H9 (cell line): ENCODE measurements around the gene DNALI1. TPM values are rescaled to one million over a fixed set of nuclear protein-coding genes. Genes with fewer than 3 reads are reported as not detected.

Source experiments
- DNase-seq: peaks from one replicate; pipeline ENCODE4 v3.0.0-alpha.2; 2017
- H2AFZ ChIP-seq: one replicate; pipeline ENCODE4 v1.6.1; 2013; ENCODE audit warnings: mild to moderate bottlenecking, low read length, control low read depth, moderate library complexity
- H2AK5ac ChIP-seq: 2 replicates; pipeline ENCODE4 v1.6.1; 2013; ENCODE audit warnings: low read length, control low read depth, mixed read lengths; ENCODE audit not compliant: insufficient read length
- H2BK120ac ChIP-seq: one replicate; pipeline ENCODE4 v1.6.1; 2013; ENCODE audit warnings: low read depth, mild to moderate bottlenecking, low read length, control low read depth, inconsistent platforms; ENCODE audit not compliant: poor library complexity, severe bottlenecking
- H2BK12ac ChIP-seq: 2 replicates; pipeline ENCODE4 v1.6.1; 2013; ENCODE audit warnings: low read length, control low read depth, mixed read lengths, low read depth; ENCODE audit not compliant: insufficient read length
- H2BK15ac ChIP-seq: 2 replicates; pipeline ENCODE4 v1.6.1; 2013; ENCODE audit warnings: low read depth, low read length, control low read depth
- H2BK20ac ChIP-seq: one replicate; pipeline ENCODE4 v1.6.1; 2013; ENCODE audit warnings: low read depth, mild to moderate bottlenecking, low read length, control low read depth, inconsistent platforms; ENCODE audit not compliant: poor library complexity, severe bottlenecking
- H2BK5ac ChIP-seq: 2 replicates; pipeline ENCODE4 v1.6.1; 2013; ENCODE audit warnings: low read length, control low read depth, mixed read lengths; ENCODE audit not compliant: insufficient read length
- H3K14ac ChIP-seq: 2 replicates; pipeline ENCODE4 v1.6.1; 2013; ENCODE audit warnings: low read length, control low read depth; ENCODE audit not compliant: insufficient read depth
- H3K18ac ChIP-seq: 2 replicates; pipeline ENCODE4 v1.6.1; 2013; ENCODE audit warnings: low read depth, mild to moderate bottlenecking, mixed read lengths, low read length, control low read depth; ENCODE audit not compliant: insufficient read length
- H3K23ac ChIP-seq: 2 replicates; pipeline ENCODE4 v1.6.1; 2013; ENCODE audit warnings: low read length, control low read depth, mixed read lengths, low read depth; ENCODE audit not compliant: insufficient read length
- H3K23me2 ChIP-seq: 2 replicates; pipeline ENCODE4 v1.6.1; 2013; ENCODE audit warnings: low read depth, mild to moderate bottlenecking, mixed read lengths, low read length, control low read depth; ENCODE audit not compliant: insufficient read length, poor library complexity, severe bottlenecking
- H3K27ac ChIP-seq: 2 replicates; pipeline ENCODE4 v1.5.1; 2013; ENCODE audit warnings: low read length, control low read depth, mixed read lengths, low read depth; ENCODE audit not compliant: insufficient read length
- H3K27me3 ChIP-seq: 2 replicates; pipeline ENCODE4 v1.6.1; 2013; ENCODE audit warnings: low read length, control low read depth, inconsistent platforms; ENCODE audit not compliant: insufficient read depth
- H3K4ac ChIP-seq: 2 replicates; pipeline ENCODE4 v1.6.1; 2013; ENCODE audit warnings: low read depth, mild to moderate bottlenecking, control low read depth, inconsistent platforms, low read length, moderate library complexity
- H3K4me1 ChIP-seq: 2 replicates; pipeline ENCODE4 v1.6.1; 2013; ENCODE audit warnings: low read length, control low read depth, inconsistent platforms; ENCODE audit not compliant: insufficient read depth
- H3K4me2 ChIP-seq: 2 replicates; pipeline ENCODE4 v1.6.1; 2013; ENCODE audit warnings: low read length, control low read depth, mixed read lengths; ENCODE audit not compliant: insufficient read length, insufficient read depth
- H3K56ac ChIP-seq: 2 replicates; pipeline ENCODE4 v1.6.1; 2013; ENCODE audit warnings: low read depth, mild to moderate bottlenecking, mixed read lengths, low read length, control low read depth; ENCODE audit not compliant: insufficient read length
- H3K79me1 ChIP-seq: 2 replicates; pipeline ENCODE4 v1.6.1; 2013; ENCODE audit warnings: low read depth, mild to moderate bottlenecking, moderate library complexity, low read length, control low read depth, inconsistent platforms; ENCODE audit not compliant: insufficient read depth, poor library complexity, severe bottlenecking
- H3K79me2 ChIP-seq: 2 replicates; pipeline ENCODE4 v1.6.1; 2013; ENCODE audit warnings: low read length, control low read depth, inconsistent platforms; ENCODE audit not compliant: insufficient read depth
- H3K9ac ChIP-seq: 2 replicates; pipeline ENCODE4 v1.6.1; 2013; ENCODE audit warnings: low read length, control low read depth, mixed read lengths; ENCODE audit not compliant: insufficient read length; ENCODE audit errors: extremely low read depth
- H3K9me3 ChIP-seq: one replicate; pipeline ENCODE4 v1.6.1; 2013; ENCODE audit warnings: low read depth, low read length, inconsistent platforms; ENCODE audit not compliant: control insufficient read depth
- H3T11ph ChIP-seq: one replicate; pipeline ENCODE4 v1.6.1; 2013; ENCODE audit warnings: mild to moderate bottlenecking, low read length, control low read depth, inconsistent platforms
- H4K20me1 ChIP-seq: one replicate; pipeline ENCODE4 v1.6.1; 2013; ENCODE audit not compliant: control insufficient read depth, insufficient read length, insufficient read depth
- H4K5ac ChIP-seq: 2 replicates; pipeline ENCODE4 v1.6.1; 2013; ENCODE audit warnings: low read depth, mild to moderate bottlenecking, mixed read lengths, low read length, control low read depth; ENCODE audit not compliant: insufficient read length
- H4K8ac ChIP-seq: replicated peaks from 2 replicates; pipeline ENCODE4 v1.6.1; 2013; ENCODE audit warnings: low read length, control low read depth, mixed read lengths, low read depth; ENCODE audit not compliant: insufficient read length
- H4K91ac ChIP-seq: 2 replicates; pipeline ENCODE4 v1.6.1; 2013; ENCODE audit warnings: low read depth, mild to moderate bottlenecking, moderate library complexity, mixed read lengths, low read length, control low read depth; ENCODE audit not compliant: insufficient read length
- H3K27ac Mint-ChIP-seq, 3 experiments: 2 replicates in 2 of 3; 3 replicates in 1 of 3; pipeline ENCODE4 v1.8.0; 2020 to 2021; ENCODE audit warnings: mixed read lengths in 3 of 3, mild to moderate bottlenecking in 1 of 3, moderate library complexity in 1 of 3
- H3K27me3 Mint-ChIP-seq: 2 replicates; pipeline ENCODE4 v1.8.0; 2021; ENCODE audit warnings: low read depth, mild to moderate bottlenecking, moderate library complexity, mixed read lengths
- H3K36me3 Mint-ChIP-seq, 3 experiments: 2 replicates in 2 of 3; 3 replicates in 1 of 3; pipeline ENCODE4 v1.8.0; 2020 to 2021; ENCODE audit warnings: low read depth in 3 of 3, mixed read lengths in 3 of 3; ENCODE audit not compliant: insufficient read depth in 1 of 3
- H3K4me1 Mint-ChIP-seq, 2 experiments: 2 replicates each; pipeline ENCODE4 v1.8.0; 2020; ENCODE audit warnings: mixed read lengths in 2 of 2
- H3K4me3 Mint-ChIP-seq, 2 experiments: 2 replicates in 1 of 2; 3 replicates in 1 of 2; pipeline ENCODE4 v1.8.0; 2020 to 2021; ENCODE audit warnings: mild to moderate bottlenecking in 2 of 2, mixed read lengths in 2 of 2, moderate library complexity in 1 of 2
- H3K9me3 Mint-ChIP-seq, 2 experiments: 2 replicates in 1 of 2; 3 replicates in 1 of 2; pipeline ENCODE4 v1.8.0; 2020; ENCODE audit warnings: mild to moderate bottlenecking in 2 of 2, mixed read lengths in 2 of 2, moderate library complexity in 1 of 2
- CTCF ChIP-seq: fragments of 200-600 bp; sonication (generic); conservative IDR thresholded peaks from 3 replicates; pipeline ENCODE4 v1.8.0; 2021; ENCODE audit warnings: antibody characterized with exemption, mild to moderate bottlenecking
- WGBS: extraction: QIAGEN DNeasy Blood & Tissue Kit; methylation state at CpG from one replicate; pipeline ENCODE4 v1.1.7; 2013; ENCODE audit warnings: missing lambda C conversion rate, low lambda C conversion rate, mixed read lengths; ENCODE audit not compliant: insufficient read length; ENCODE audit errors: extremely low coverage; 5-methylcytosine and 5-hydroxymethylcytosine counted together
- total RNA-seq: library from RNA; stranded (reverse); gene quantifications from 2 replicates; pipeline ENCODE4 v1.2.1, GENCODE V29; 2021

DNALI1 gene
- total RNA-seq, 1 experiment from 2014 or later, result 18.0 TPM

- H2BK120ac ChIP-seq, result no peak overlapping the region
- H3K79me1 ChIP-seq, result no peaks in the 10 kb centered on the region
- no peak for TF ChIP-seq CTCF
- Mint-ChIP-seq H3K27ac (no peak overlapping the region), H3K27me3 (peaks cover 15% of the 10 kb centered on the region), H3K4me3 (no peak overlapping the region), H3K4me1 (no peaks in the 10 kb centered on the region), H3K9me3 (no peaks in the 10 kb centered on the region), H3K36me3 (no peaks in the 10 kb centered on the region)
- no peak overlapping the region for H2BK5ac ChIP-seq
- H2BK15ac ChIP-seq, result no peak overlapping the region
- no peak overlapping the region for H3K27ac ChIP-seq
- no peak overlapping the region for H3T11ph ChIP-seq
- peaks cover 3% of the 10 kb centered on the region; the same call in 1 of the 2 replicates for H3K27me3 ChIP-seq
- H3K4me2 ChIP-seq, result no peak overlapping the region
- H2BK20ac ChIP-seq, result no peak overlapping the region
- H3K4me1 ChIP-seq, result no peaks in the 10 kb centered on the region
- no peak overlapping the region for H4K91ac ChIP-seq
- H3K23ac ChIP-seq, result no peak overlapping the region
- no peak overlapping the region for H2BK12ac ChIP-seq
- H2AK5ac ChIP-seq, result no peak overlapping the region
- WGBS, result no CpG with 5 or more reads among the region's 9 CpGs
- no peak for DNase-seq
- H3K79me2 ChIP-seq, result no peaks in the 10 kb centered on the region
- no peak overlapping the region for H2AFZ ChIP-seq
- no peak overlapping the region for H3K4ac ChIP-seq
- no peak overlapping the region for H4K8ac ChIP-seq
- H3K14ac ChIP-seq, result no peak overlapping the region
- no peak overlapping the region for H3K56ac ChIP-seq
- H3K9me3 ChIP-seq, result no peaks in the 10 kb centered on the region
- no peaks in the 10 kb centered on the region for H4K20me1 ChIP-seq
- no peak overlapping the region for H3K18ac ChIP-seq
- H4K5ac ChIP-seq, result no peak overlapping the region
- no peak overlapping the region for H3K9ac ChIP-seq
- H3K23me2 ChIP-seq, result no peaks in the 10 kb centered on the region
These were observed 49.2 kb downstream of the DNALI1 start for GRCh38 chr1:37605806-37606474.
